Spleen (tissue), 11 donors: ENCODE measurements around the gene VDAC1. TPM values are rescaled to one million over a fixed set of nuclear protein-coding genes. Genes with fewer than 3 reads are reported as not detected.

Experiments
- DNase-seq: peaks from one replicate; pipeline ENCODE4 v3.0.0-alpha.2; 2020
- H3K27ac ChIP-seq, 8 donors: fragments of 200-600 bp; sonication (generic) in 7 of 8; 1 replicate in 4 of 8; 2 replicates in 4 of 8; pipeline versions ENCODE4 v1.5.0 to v1.8.0; 2016 to 2021; ENCODE audit warnings: inconsistent platforms in 4 of 8, mild to moderate bottlenecking in 4 of 8, moderate library complexity in 1 of 8
- H3K27me3 ChIP-seq, 7 donors: fragments of 200-600 bp; sonication (generic) in 6 of 7; replicated peaks in 1 of 7; 1 replicate in 4 of 7; 2 replicates in 3 of 7; pipeline versions ENCODE4 v1.5.0 to v1.8.0; 2016 to 2021; ENCODE audit warnings: inconsistent platforms in 3 of 7, mild to moderate bottlenecking in 1 of 7
- H3K36me3 ChIP-seq, 6 donors: fragments of 200-600 bp; sonication (generic) in 5 of 6; 1 replicate in 4 of 6; 2 replicates in 2 of 6; pipeline versions ENCODE4 v1.5.0 to v1.8.0; 2016 to 2021; ENCODE audit warnings: inconsistent platforms in 2 of 6
- H3K4me1 ChIP-seq, 6 donors: fragments of 200-600 bp; sonication (generic) in 5 of 6; 1 replicate in 3 of 6; 2 replicates in 3 of 6; pipeline versions ENCODE4 v1.5.0 to v1.8.0; 2016 to 2021; ENCODE audit warnings: inconsistent platforms in 3 of 6
- H3K4me3 ChIP-seq, 8 donors: fragments of 200-600 bp; sonication (generic) in 7 of 8; 1 replicate in 4 of 8; 2 replicates in 4 of 8; pipeline versions ENCODE4 v1.5.0 to v1.8.0; 2016 to 2021; ENCODE audit warnings: inconsistent platforms in 4 of 8, mild to moderate bottlenecking in 4 of 8, moderate library complexity in 2 of 8
- H3K9me3 ChIP-seq, 8 donors: fragments of 200-600 bp; sonication (generic) in 7 of 8; 1 replicate in 4 of 8; 2 replicates in 4 of 8; pipeline versions ENCODE4 v1.5.0 to v1.8.0; 2016 to 2021; ENCODE audit warnings: inconsistent platforms in 4 of 8
- CTCF ChIP-seq, 11 experiments: fragments of 200-600 bp in 7 of 11; fragments of 450-650 bp in 4 of 11; sonication (generic) in 4 of 11; IDR thresholded peaks in 8 of 11; conservative IDR thresholded peaks in 3 of 11; 1 replicate in 7 of 11; 2 replicates in 4 of 11; pipeline versions ENCODE4 v1.4.0 to v1.8.0; 2016 to 2021; ENCODE audit warnings: antibody characterized with exemption in 11 of 11, inconsistent platforms in 4 of 11, mild to moderate bottlenecking in 1 of 11
- POLR2A ChIP-seq, 3 donors: fragments of 450-650 bp; IDR thresholded peaks; one replicate each; pipeline ENCODE4 v1.5.1; 2017; ENCODE audit warnings: antibody characterized with exemption in 3 of 3, mild to moderate bottlenecking in 1 of 3
- POLR2AphosphoS5 ChIP-seq, 3 donors: sonication (generic); formaldehyde crosslinking; IDR thresholded peaks; one replicate each; pipeline ENCODE4 v1.5.1; 2017; ENCODE audit warnings: antibody characterized with exemption in 3 of 3
- WGBS, 5 donors: extraction: QIAGEN DNeasy Blood & Tissue Kit in 3 of 5; methylation state at CpG; one replicate each; pipeline versions ENCODE4 v1.1.5 to v1.1.7; 2013 to 2018; 5-methylcytosine and 5-hydroxymethylcytosine counted together
- intact Hi-C: fragments of 100-400 bp; cut with DNase I; formaldehyde crosslinking; loops from one replicate; pipeline ENCODE4 v1.15.0; 2023; ENCODE audit warnings: low total_unique reads
- polyA plus RNA-seq, 3 donors: library from polyadenylated mRNA; stranded (reverse); fragments of 200-250 nt; gene quantifications; one replicate each; pipeline ENCODE4 v1.2.1, GENCODE V29; 2013
- total RNA-seq, 7 donors: library from RNA; depleted of rRNA in 3 of 7; stranded (reverse); fragments of >200 nt in 3 of 7; fragmentation: NEBNext Ultra II Directional in 4 of 7; extraction: Animal tissue kit (Norgen Biotek cat#: 25700) in 4 of 7; gene quantifications; one replicate each; pipeline versions ENCODE4 v1.1.0 to v1.2.1, GENCODE V29; 2016 to 2021
- donor health status: healthy with polysubstance abuse.
- donor health status: DM: no; HTN: no; CAD: no; lungs with moderate emphysema.
- donor health status: DM: no; HTN: no; CAD: no.
- donor health status: Bipolar disorder and iron deficiency.
- donor health status: healthy.
- donor health status: DM: no; HTN: no; CAD: no.
- donor health status: DM: yes; HTN: yes; CAD: no.

VDAC1 gene
- total and polyA plus RNA-seq, 10 donors = 53.3 to 100 (median 84.7) TPM

GRCh38 chr5:134028496-134028895, 23.7 kb upstream of the VDAC1 start:
- H3K9me3 ChIP-seq = no peaks in the 10 kb centered on the region
- H3K27ac ChIP-seq = no peak overlapping the region
- intact Hi-C loops = no loop called here
- no peaks in the 10 kb centered on the region for H3K4me1 ChIP-seq
- no peak overlapping the region for H3K4me3 ChIP-seq
- DNase-seq = peak; percentile 4
- H3K27me3 ChIP-seq = peaks cover 0 to 8% (median 0%) of the 10 kb centered on the region in 7 donors
- H3K36me3 ChIP-seq = no peaks in the 10 kb centered on the region
- TF ChIP-seq POLR2A (IDR thresholded peaks at IDR 0.05) = no peak
- WGBS, 5 donors = 93 to 100% (median 94%) methylated on average over 3 of the region's 3 CpGs

GRCh38 chr5:134027288-134027615, 22.5 kb upstream of the VDAC1 start:
- no peak overlapping the region for H3K27ac ChIP-seq
- no peak overlapping the region for H3K4me3 ChIP-seq
- H3K4me1 ChIP-seq = no peaks in the 10 kb centered on the region
- intact Hi-C loops = no loop called here
- peak; percentile 46 for DNase-seq
- 87 to 98% (median 91%) methylated on average over 5 of the region's 5 CpGs for WGBS, 5 donors
- peaks cover 0 to 8% (median 0%) of the 10 kb centered on the region in 7 donors for H3K27me3 ChIP-seq
- H3K9me3 ChIP-seq = no peaks in the 10 kb centered on the region
- no peaks in the 10 kb centered on the region for H3K36me3 ChIP-seq
- no peak for TF ChIP-seq POLR2A (IDR thresholded peaks at IDR 0.05)
- TF ChIP-seq CTCF (IDR thresholded peaks at IDR 0.05 in 8 of 11, conservative IDR thresholded peaks at IDR 0.05 in 3 of 11) = no peak
- TF ChIP-seq POLR2AphosphoS5 (IDR thresholded peaks at IDR 0.05) = no peak

- TF ChIP-seq POLR2AphosphoS5 (IDR thresholded peaks at IDR 0.05) = no peak
- TF ChIP-seq CTCF (IDR thresholded peaks at IDR 0.05 in 8 of 11, conservative IDR thresholded peaks at IDR 0.05 in 3 of 11) = peak in 6 of 11 experiments; percentile 17 to 58 (median 40)
- H3K4me3 ChIP-seq = no peak overlapping the region
- H3K27me3 ChIP-seq = peaks cover 0 to 8% (median 0%) of the 10 kb centered on the region in 7 donors
- no peaks in the 10 kb centered on the region for H3K36me3 ChIP-seq
- no peak overlapping the region for H3K27ac ChIP-seq
- H3K4me1 ChIP-seq = no peaks in the 10 kb centered on the region
- 65 to 73% (median 69%) methylated on average over 6 of the region's 6 CpGs for WGBS, 5 donors
- peak; percentile 70 for DNase-seq
- H3K9me3 ChIP-seq = no peaks in the 10 kb centered on the region
- intact Hi-C loops = no loop called here
Observed at GRCh38 chr5:134026521-134027287, 21.9 kb upstream of the VDAC1 start.

- TF ChIP-seq POLR2AphosphoS5 (IDR thresholded peaks at IDR 0.05) = no peak
- no peak for TF ChIP-seq CTCF (IDR thresholded peaks at IDR 0.05 in 8 of 11, conservative IDR thresholded peaks at IDR 0.05 in 3 of 11)
- TF ChIP-seq POLR2A (IDR thresholded peaks at IDR 0.05) = no peak
- H3K27ac ChIP-seq = no peak overlapping the region
- DNase-seq = peak; percentile 64
- H3K4me3 ChIP-seq = no peak overlapping the region
- no peaks in the 10 kb centered on the region for H3K9me3 ChIP-seq
- 81 to 92% (median 90%) methylated on average over 5 of the region's 5 CpGs for WGBS, 5 donors
- H3K4me1 ChIP-seq = no peaks in the 10 kb centered on the region
- H3K36me3 ChIP-seq = no peaks in the 10 kb centered on the region
- peaks cover 0 to 8% (median 0%) of the 10 kb centered on the region in 7 donors for H3K27me3 ChIP-seq
- intact Hi-C loops = no loop called here
Observed at GRCh38 chr5:134025786-134026185, 21.0 kb upstream of the VDAC1 start.
